K562 (cell line): ENCODE measurements around the gene C18orf32. TPM values are rescaled to one million over a fixed set of nuclear protein-coding genes. Genes with fewer than 3 reads are reported as not detected.

Experiments used
- ATAC-seq: fragments of 200-7000 bp; cut with Tn5 transposase; 3 replicates; pipeline ENCODE4 v1.9.1; 2020; ENCODE audit warnings: moderate library complexity
- BruUV-seq: library from RNA; stranded (reverse); fragments of 400-500 nt; replicated peaks from 2 replicates; lab custom pipeline; 2021; lab: Mats Ljungman, UMichigan
- CTCF ChIA-PET: fragments of 300-600 bp; formaldehyde crosslinking; extraction: SDS; loops from one replicate; lab custom pipeline; 2021; ENCODE audit warnings: low intra/inter-chr PET ratio; lab: Yijun Ruan, JAX
- POLR2A ChIA-PET: fragments of 300-600, 350-650 bp; sonication (Branson Sonifier 250); formaldehyde crosslinking; extraction: SDS; loops from one replicate; lab custom pipeline; 2021; ENCODE audit warnings: antibody characterized with exemption, inconsistent platforms; lab: Yijun Ruan, JAX
- DNase-seq, 4 experiments: peaks; one replicate each; pipeline versions ENCODE4 v3.0.0 to v3.0.0-alpha.2; 2011 to 2018; ENCODE audit warnings: low spot score in 3 of 4, mixed read lengths in 3 of 4; ENCODE audit errors: extremely low read depth in 1 of 4
- FAIRE-seq: peaks from 2 replicates; lab custom pipeline; 2011; peaks lifted over from hg19 to GRCh38; lab: Jason Lieb, UNC
- H2AFZ ChIP-seq: 2 replicates; pipeline ENCODE4 v1.6.0; 2011; ENCODE audit warnings: low read depth, low read length, control low read depth, inconsistent platforms
- H3K27ac ChIP-seq: fragments of 200-600 bp; 3 replicates; pipeline ENCODE4 v1.8.0; 2011; ENCODE audit warnings: low read depth, mild to moderate bottlenecking, control low read depth, inconsistent platforms, low read length, moderate library complexity, mixed read lengths; ENCODE audit errors: extremely low read depth
- H3K27me3 ChIP-seq, 2 experiments: fragments of 300-600 bp in 1 of 2; 2 replicates in 1 of 2; 3 replicates in 1 of 2; pipeline versions ENCODE4 v1.6.0 to v1.8.0; 2011; ENCODE audit warnings: inconsistent platforms in 2 of 2, low read length in 2 of 2, mild to moderate bottlenecking in 1 of 2, mixed read lengths in 1 of 2, moderate library complexity in 1 of 2; ENCODE audit not compliant: control insufficient read depth in 2 of 2, insufficient read depth in 2 of 2
- H3K36me3 ChIP-seq: fragments of 300-600 bp; 3 replicates; pipeline ENCODE4 v1.8.0; 2011; ENCODE audit warnings: mild to moderate bottlenecking, low read length, inconsistent platforms; ENCODE audit not compliant: control insufficient read depth, insufficient read depth
- H3K4me1 ChIP-seq, 2 experiments: fragments of 200-600 bp in 1 of 2; replicated peaks in 1 of 2; 2 replicates in 1 of 2; 3 replicates in 1 of 2; pipeline versions ENCODE4 v1.5.1 to v1.8.0; 2011; ENCODE audit warnings: inconsistent platforms in 2 of 2, low read length in 2 of 2, mild to moderate bottlenecking in 1 of 2, mixed read lengths in 1 of 2, moderate library complexity in 1 of 2; ENCODE audit not compliant: control insufficient read depth in 2 of 2, insufficient read depth in 2 of 2
- H3K4me2 ChIP-seq: 2 replicates; pipeline ENCODE4 v1.6.1; 2011; ENCODE audit warnings: low read length, control low read depth, inconsistent platforms, mixed read lengths; ENCODE audit not compliant: insufficient read depth
- H3K4me3 ChIP-seq: fragments of 200-600 bp; sonication (generic), shearing (Covaris generic); 2 replicates; pipeline ENCODE4 v1.5.1; 2016; ENCODE audit warnings: control low read depth, inconsistent platforms
- H3K79me2 ChIP-seq: fragments of 200-600 bp; 3 replicates; pipeline ENCODE4 v1.8.0; 2011; ENCODE audit warnings: low read length, inconsistent platforms; ENCODE audit not compliant: control insufficient read depth, insufficient read depth
- H3K9ac ChIP-seq, 2 experiments: 2 replicates each; pipeline versions ENCODE4 v1.6.0 to v1.6.1; 2011; ENCODE audit warnings: low read depth in 2 of 2, low read length in 2 of 2, control low read depth in 1 of 2, inconsistent platforms in 1 of 2, mild to moderate bottlenecking in 1 of 2, mixed read lengths in 1 of 2; ENCODE audit not compliant: insufficient read depth in 1 of 2
- H3K9me1 ChIP-seq: one replicate; pipeline ENCODE4 v1.6.0; 2011; ENCODE audit warnings: inconsistent platforms, mild to moderate bottlenecking, low read length, moderate library complexity; ENCODE audit not compliant: control insufficient read depth, insufficient read depth
- H3K9me3 ChIP-seq: replicated peaks from 2 replicates; pipeline ENCODE4 v1.5.1; 2011; ENCODE audit warnings: low read depth, low read length, inconsistent platforms; ENCODE audit not compliant: control insufficient read depth, insufficient read depth
- H4K20me1 ChIP-seq: replicated peaks from 2 replicates; pipeline ENCODE4 v1.6.1; 2011; ENCODE audit warnings: low read length, inconsistent platforms, mixed read lengths; ENCODE audit not compliant: control insufficient read depth, insufficient read depth
- ASH1L ChIP-seq: fragments of 450-650 bp; IDR thresholded peaks from 2 replicates; pipeline ENCODE4 v1.6.1; 2018; ENCODE audit warnings: borderline replicate concordance, mild to moderate bottlenecking, low read depth; ENCODE audit not compliant: partially characterized antibody
- CBFB ChIP-seq: sonication (generic); formaldehyde crosslinking; IDR thresholded peaks from 2 replicates; pipeline ENCODE4 v1.4.0; 2020; ENCODE audit warnings: mild to moderate bottlenecking, missing genetic modification reagents
- MECOM ChIP-seq: fragments of 250-450 bp; sonication (Bioruptor Pico); IDR thresholded peaks from 2 replicates; pipeline ENCODE4 v1.8.0; 2022; ENCODE audit warnings: inconsistent platforms
- ZNF778 ChIP-seq: fragments of 450-650 bp; formaldehyde crosslinking; IDR thresholded peaks from 2 replicates; pipeline ENCODE4 v1.4.0; 2020; ENCODE audit warnings: mild to moderate bottlenecking, moderate library complexity
- WGBS: fragments of 100-300 bp; shearing (Covaris generic); methylation state at CpG from one replicate; pipeline ENCODE4 v1.1.6; 2016; ENCODE audit warnings: low coverage, mixed read lengths; ENCODE audit not compliant: insufficient coverage; ENCODE audit errors: missing lambda C conversion rate; 5-methylcytosine and 5-hydroxymethylcytosine counted together
- in situ Hi-C: fragments of 300-500 bp; cut with MboI; formaldehyde crosslinking; loops from 4 replicates; pipeline ENCODE4 v1.15.0; 2018; ENCODE audit warnings: inconsistent platforms, mixed read lengths
- intact Hi-C: fragments of 100-400 bp; cut with micrococcal nuclease; formaldehyde crosslinking; loops from 2 replicates; pipeline ENCODE4 v1.14.2; 2022
- microRNA counts: library from miRNA; unstranded; fragments of <30 nt; microRNA quantifications from one replicate; lab custom pipeline; 2016
- polyA plus RNA-seq, 8 experiments: library from polyadenylated mRNA; depleted of rRNA in 4 of 8; stranded (reverse) in 5 of 8; unstranded in 3 of 8; fragments of >200 nt; fragmentation: Nextera tagmentation in 2 of 8; fragmentation: Illumina TruSeq in 1 of 8; extraction: Ambion mirVana in 2 of 8; extraction: Trizol in 1 of 8; gene quantifications; 2 replicates each; pipeline versions ENCODE4 v1.2.1 to v1.2.3, GENCODE V29; 2011 to 2014; ENCODE audit warnings: inconsistent platforms in 1 of 8, missing spikeins in 1 of 8
- small RNA-seq: library from RNA; depleted of rRNA; stranded (forward); fragments of <200 nt; gene quantifications from one replicate; pipeline ENCODE3, GENCODE V24; 2014
- total RNA-seq, 7 experiments: library from RNA; depleted of rRNA in 6 of 7; stranded (reverse); fragments of >200 nt in 6 of 7; fragmentation: Illumina TruSeq in 2 of 7; extraction: Trizol in 2 of 7; gene quantifications; 2 replicates each; pipeline versions ENCODE4 v1.2.1 to v1.2.3, GENCODE V29; 2011 to 2021; ENCODE audit warnings: low replicate concordance in 1 of 7

The C18orf32 gene
- total and polyA plus RNA-seq, 9 of the 15 experiments (the other 6 are each of a cell fraction or from before 2014, with no cell fraction given) = 8.5 to 35.0 (median 20.4) TPM

DNA sequence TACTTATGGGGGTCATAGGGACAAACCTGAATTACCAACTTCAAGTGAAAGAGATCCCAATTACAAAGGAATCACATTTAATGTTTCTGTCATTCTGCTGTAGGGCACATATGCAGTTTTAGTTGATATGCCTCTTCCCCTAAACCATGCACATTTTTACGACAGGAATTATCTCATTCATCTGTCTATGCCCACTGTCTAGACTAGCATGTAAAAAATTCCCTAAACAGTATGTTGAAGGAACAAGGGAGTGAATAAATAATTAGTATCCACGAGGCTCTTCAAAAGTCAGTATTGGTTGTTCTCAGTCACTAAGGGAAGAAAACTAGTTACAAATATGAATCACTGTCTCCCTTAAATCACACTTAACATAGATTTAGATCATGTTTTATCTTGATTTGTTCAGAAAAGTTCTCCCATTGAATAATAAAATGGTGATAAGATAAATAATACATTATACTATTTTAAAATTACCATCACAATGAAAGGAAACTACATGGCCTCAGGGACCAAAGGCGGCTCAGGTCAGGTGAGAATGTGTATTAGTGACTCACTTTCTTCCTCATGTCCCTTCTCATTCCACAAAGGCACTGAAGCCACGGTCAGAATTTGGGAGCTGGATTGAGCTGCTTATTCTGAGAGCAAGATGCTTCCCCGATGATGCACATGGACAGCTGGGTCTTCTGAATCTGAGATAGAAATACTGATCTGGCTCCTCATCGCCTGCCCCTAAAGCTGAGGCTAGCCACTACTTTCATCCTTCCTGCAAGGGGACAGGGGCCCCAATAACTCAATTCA lies 55.7 kb downstream of the C18orf32 start:
- no peaks in the 10 kb centered on the region for H3K79me2 ChIP-seq
- no peaks in the 10 kb centered on the region for H4K20me1 ChIP-seq
- H3K27me3 ChIP-seq = no peaks in the 10 kb centered on the region
- H3K9me1 ChIP-seq = no peaks in the 10 kb centered on the region
- ChIA-PET POLR2A (no interaction called here), CTCF (no interaction called here)
- DNase-seq (no peak), ATAC-seq (no peak), FAIRE-seq (no peak)
- H3K4me2 ChIP-seq = no peak overlapping the region
- H3K4me1 ChIP-seq = no peaks in the 10 kb centered on the region
- no peak overlapping the region for H2AFZ ChIP-seq
- no TSS peak for BruUV-seq
- no peak for TF ChIP-seq CBFB
- no peak for TF ChIP-seq MECOM (CRISPR knock-in tag)
- TF ChIP-seq ZNF778 (CRISPR knock-in tag) = no peak
- TF ChIP-seq ASH1L = no peak
- H3K9me3 ChIP-seq = no peaks in the 10 kb centered on the region
- in situ Hi-C loops (loop anchor here (25.0 kb wide), 1 partner anchor 744 kb away; no protein-coding TSS in a partner anchor), intact Hi-C loops (no loop called here)
- 77% methylated on average over 6 of the region's 6 CpGs for WGBS
- peaks cover 8% of the 10 kb centered on the region; the same call in 1 of the 3 replicates for H3K36me3 ChIP-seq
- no peak overlapping the region for H3K27ac ChIP-seq
- H3K9ac ChIP-seq = no peak overlapping the region
- no peak overlapping the region for H3K4me3 ChIP-seq

MicroRNAs encoded within 50 kb of the gene (microRNA counts, 767-probe panel; counts per million panel counts)
- microRNA hsa-miR-1539 (lab: Ali Mortazavi, UCI) = not detected

Small RNA genes lying within 50 kb of the gene (small RNA-seq; reads per million reads assigned to genes)
- gene SNORD58A (not detected), gene SNORD58C (not detected)

Other genes with a start within 250 kb of the C18orf32 start
- 29.4 and 51.0 TPM in 2 replicates for gene DYM, start 26.6 kb downstream of the C18orf32 start, total RNA-seq (2014; rRNA removed)
- gene DYM, start 26.6 kb downstream of the C18orf32 start, total RNA-seq (2014; rRNA removed; fragmentation: Illumina TruSeq; extraction: Trizol) = 23.9 and 29.3 TPM in 2 replicates
- 22.3 and 28.7 TPM in 2 replicates for gene DYM, start 26.6 kb downstream of the C18orf32 start, total RNA-seq (2015; rRNA removed; fragmentation: Illumina TruSeq; extraction: Trizol)
- 40.3 and 42.4 TPM in 2 replicates for gene DYM, start 26.6 kb downstream of the C18orf32 start, total RNA-seq (2021)
- gene DYM, start 26.6 kb downstream of the C18orf32 start, polyA plus RNA-seq (2011; rRNA removed) = 60.0 and 66.2 TPM in 2 replicates
- gene DYM, start 26.6 kb downstream of the C18orf32 start, polyA plus RNA-seq (2014; fragmentation: Illumina TruSeq; extraction: Trizol) = 18.3 and 22.5 TPM in 2 replicates
- 1 to 10 TPM; 5.2 to 8.4 TPM for gene DYM, start 26.6 kb downstream of the C18orf32 start, polyA plus RNA-seq (2014; fragmentation: Nextera tagmentation; extraction: Ambion mirVana)
- 18.9 and 23.3 TPM in 2 replicates for gene DYM, start 26.6 kb downstream of the C18orf32 start, polyA plus RNA-seq (2014; rRNA removed)
- gene RPL17, start 5.2 kb upstream of the C18orf32 start, total RNA-seq (2014; rRNA removed) = 1,802 and 1,882 TPM in 2 replicates
- gene RPL17, start 5.2 kb upstream of the C18orf32 start, total RNA-seq (2014; rRNA removed; fragmentation: Illumina TruSeq; extraction: Trizol) = 2,908 and 3,069 TPM in 2 replicates
- gene RPL17, start 5.2 kb upstream of the C18orf32 start, total RNA-seq (2015; rRNA removed; fragmentation: Illumina TruSeq; extraction: Trizol) = 2,586 and 2,715 TPM in 2 replicates
- gene RPL17, start 5.2 kb upstream of the C18orf32 start, total RNA-seq (2021) = 1,616 and 1,743 TPM in 2 replicates
- gene RPL17, start 5.2 kb upstream of the C18orf32 start, polyA plus RNA-seq (2011; rRNA removed) = 3,820 and 3,853 TPM in 2 replicates
- 2,347 and 2,369 TPM in 2 replicates for gene RPL17, start 5.2 kb upstream of the C18orf32 start, polyA plus RNA-seq (2014; fragmentation: Illumina TruSeq; extraction: Trizol)
- 1,000 to 10,000 TPM; 1,742 to 1,931 TPM for gene RPL17, start 5.2 kb upstream of the C18orf32 start, polyA plus RNA-seq (2014; fragmentation: Nextera tagmentation; extraction: Ambion mirVana)
- gene RPL17, start 5.2 kb upstream of the C18orf32 start, polyA plus RNA-seq (2014; rRNA removed) = 2,595 and 2,810 TPM in 2 replicates
- 0.78 and 1.00 TPM in 2 replicates for gene LIPG, start 74.8 kb upstream of the C18orf32 start, total RNA-seq (2014; rRNA removed)
- gene LIPG, start 74.8 kb upstream of the C18orf32 start, total RNA-seq (2014; rRNA removed; fragmentation: Illumina TruSeq; extraction: Trizol) = 1.3 and 1.4 TPM in 2 replicates
- gene LIPG, start 74.8 kb upstream of the C18orf32 start, total RNA-seq (2015; rRNA removed; fragmentation: Illumina TruSeq; extraction: Trizol) = 1.4 and 1.7 TPM in 2 replicates
- 1.8 and 2.3 TPM in 2 replicates for gene LIPG, start 74.8 kb upstream of the C18orf32 start, total RNA-seq (2021)
- gene LIPG, start 74.8 kb upstream of the C18orf32 start, polyA plus RNA-seq (2011; rRNA removed) = 0.96 and 1.2 TPM in 2 replicates
- 1.4 and 1.6 TPM in 2 replicates for gene LIPG, start 74.8 kb upstream of the C18orf32 start, polyA plus RNA-seq (2014; fragmentation: Illumina TruSeq; extraction: Trizol)
- 1 to 10 TPM in 1 of 2 experiments, under 1 TPM in 1; 0.76 to 1.6 TPM for gene LIPG, start 74.8 kb upstream of the C18orf32 start, polyA plus RNA-seq (2014; fragmentation: Nextera tagmentation; extraction: Ambion mirVana)
- gene LIPG, start 74.8 kb upstream of the C18orf32 start, polyA plus RNA-seq (2014; rRNA removed) = 1.3 and 1.9 TPM in 2 replicates